Type B pancreatic cell (in vitro differentiated cells): ENCODE results near the gene EXOC7. TPM values are rescaled to one million over a fixed set of nuclear protein-coding genes. Genes with fewer than 3 reads are reported as not detected.
A peak's percentile ranks its signal among the peaks of the same experiment; 100 is the strongest.
"Not testable (repeated sequence)": the region's sequence is repeated elsewhere in the genome, so short reads cannot be mapped to it uniquely, and the experiment has no call there.

Experiments
- DNase-seq: peaks from one replicate; pipeline ENCODE4 v3.0.0; 2021; ENCODE audit warnings: mixed read lengths; ENCODE audit not compliant: unreplicated experiment; ENCODE audit errors: extremely low spot score
- H3K27ac Mint-ChIP-seq: 2 replicates; pipeline ENCODE4 v1.8.0; 2021; ENCODE audit warnings: mild to moderate bottlenecking, mixed read lengths
- H3K27me3 Mint-ChIP-seq: 2 replicates; pipeline ENCODE4 v1.8.0; 2021; ENCODE audit warnings: mixed read lengths
- H3K36me3 Mint-ChIP-seq: 2 replicates; pipeline ENCODE4 v1.8.0; 2021; ENCODE audit warnings: mixed read lengths
- H3K4me1 Mint-ChIP-seq: one replicate; pipeline ENCODE4 v1.8.0; 2021; ENCODE audit warnings: mixed read lengths; ENCODE audit not compliant: unreplicated experiment
- H3K4me3 Mint-ChIP-seq: 2 replicates; pipeline ENCODE4 v1.8.0; 2021; ENCODE audit warnings: mild to moderate bottlenecking, mixed read lengths
- H3K9me3 Mint-ChIP-seq: 2 replicates; pipeline ENCODE4 v1.8.0; 2021; ENCODE audit warnings: mixed read lengths
- total RNA-seq: library from RNA; stranded (reverse); gene quantifications from 2 replicates; pipeline ENCODE4 v1.2.1, GENCODE V29; 2021; ENCODE audit warnings: low replicate concordance
- TF ChIP-seq, protein P1 (sequence below): fragments of 200-600 bp; sonication (generic); conservative IDR thresholded peaks from 2 replicates; pipeline ENCODE4 v1.5.0; 2021; ENCODE audit warnings: antibody characterized with exemption, mild to moderate bottlenecking

EXOC7 gene
- total RNA-seq, 1 donor from 2014 or later, result 201 TPM

DNA sequence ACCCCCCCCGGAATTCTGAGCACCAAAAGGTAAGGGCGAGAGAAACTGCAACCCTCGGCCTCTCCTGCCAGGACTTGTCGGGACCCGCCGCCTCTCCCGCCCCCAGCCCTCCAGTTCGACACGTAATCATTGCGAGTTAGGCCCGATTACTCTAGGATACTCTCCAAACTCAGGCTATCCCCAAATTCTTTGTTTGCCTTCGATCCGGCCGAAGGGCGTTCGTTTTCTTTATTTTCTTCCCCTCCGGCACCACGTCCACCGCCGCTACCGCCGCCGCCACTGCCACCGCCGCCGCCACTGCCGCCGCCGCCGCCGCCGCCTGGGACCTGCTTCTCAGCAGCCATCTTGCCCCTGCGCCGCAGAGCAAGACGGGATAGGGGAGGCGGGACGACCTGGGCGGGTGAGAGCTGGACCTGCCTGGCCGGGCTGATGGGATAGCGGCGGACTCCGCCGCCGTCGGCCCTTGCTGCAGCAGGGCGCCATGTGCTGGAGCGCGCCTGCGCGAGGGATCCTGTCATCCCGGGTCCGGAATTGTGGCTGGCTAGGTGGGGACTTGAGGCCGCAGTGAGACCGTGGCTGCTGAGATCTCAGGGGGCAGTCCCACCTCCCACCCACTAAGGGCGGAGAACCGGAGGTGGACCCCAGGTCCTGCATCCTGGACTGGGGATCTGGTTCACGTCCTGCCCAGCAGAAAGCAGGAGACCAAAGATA is 31.3 kb downstream of the EXOC7 start, which contains the start of gene SRP68:
TSS of gene SRP68 (minus strand) at position 370 of the 711 bp plus-strand sequence. CDS start at position 344, 26 bp downstream.
- Mint-ChIP-seq H3K27me3 (peaks cover 37% of the 10 kb centered on the region), H3K27ac (peak within 1 kb of the TSS; percentile 81), H3K36me3 (peaks cover under 1% of the 10 kb centered on the region), H3K4me1 (peaks cover 20% of the 10 kb centered on the region), H3K9me3 (no peaks in the 10 kb centered on the region), H3K4me3 (peak within 1 kb of the TSS; percentile 97)
- TF ChIP-seq, protein P1, sequence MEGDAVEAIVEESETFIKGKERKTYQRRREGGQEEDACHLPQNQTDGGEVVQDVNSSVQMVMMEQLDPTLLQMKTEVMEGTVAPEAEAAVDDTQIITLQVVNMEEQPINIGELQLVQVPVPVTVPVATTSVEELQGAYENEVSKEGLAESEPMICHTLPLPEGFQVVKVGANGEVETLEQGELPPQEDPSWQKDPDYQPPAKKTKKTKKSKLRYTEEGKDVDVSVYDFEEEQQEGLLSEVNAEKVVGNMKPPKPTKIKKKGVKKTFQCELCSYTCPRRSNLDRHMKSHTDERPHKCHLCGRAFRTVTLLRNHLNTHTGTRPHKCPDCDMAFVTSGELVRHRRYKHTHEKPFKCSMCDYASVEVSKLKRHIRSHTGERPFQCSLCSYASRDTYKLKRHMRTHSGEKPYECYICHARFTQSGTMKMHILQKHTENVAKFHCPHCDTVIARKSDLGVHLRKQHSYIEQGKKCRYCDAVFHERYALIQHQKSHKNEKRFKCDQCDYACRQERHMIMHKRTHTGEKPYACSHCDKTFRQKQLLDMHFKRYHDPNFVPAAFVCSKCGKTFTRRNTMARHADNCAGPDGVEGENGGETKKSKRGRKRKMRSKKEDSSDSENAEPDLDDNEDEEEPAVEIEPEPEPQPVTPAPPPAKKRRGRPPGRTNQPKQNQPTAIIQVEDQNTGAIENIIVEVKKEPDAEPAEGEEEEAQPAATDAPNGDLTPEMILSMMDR, result no peak
- DNase-seq, result peak; percentile 93

DNA sequence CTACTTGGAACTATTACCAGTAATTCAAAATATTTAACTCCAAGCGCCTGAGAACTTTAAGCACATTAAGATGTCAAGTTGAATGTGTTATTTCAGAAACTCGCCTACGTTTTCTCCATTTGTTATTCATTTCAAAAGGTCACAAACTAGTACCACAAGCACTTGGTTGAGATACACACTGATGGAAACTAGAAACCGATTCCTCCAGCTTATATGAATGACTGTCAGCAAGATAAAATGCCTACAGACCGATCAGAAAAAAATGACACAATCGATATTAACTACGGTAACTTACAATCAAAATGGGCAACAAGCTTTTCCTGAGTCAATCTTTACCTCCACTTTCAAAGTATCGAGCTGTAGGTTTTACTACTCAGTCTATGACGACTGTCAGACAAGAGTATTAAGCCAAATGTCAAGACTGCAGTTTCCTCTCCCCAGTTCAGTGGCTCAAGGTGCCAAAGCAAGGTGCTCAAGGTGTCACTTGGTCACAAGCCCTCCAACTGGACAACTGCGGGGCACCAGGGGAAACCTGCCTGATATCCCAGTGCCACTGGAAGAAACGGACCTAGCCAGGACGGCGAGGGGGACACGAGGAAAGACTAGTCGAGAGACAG is 31.9 kb downstream of the EXOC7 start:
- Mint-ChIP-seq H3K4me1 (peaks cover 20% of the 10 kb centered on the region), H3K27me3 (peaks cover 31% of the 10 kb centered on the region), H3K36me3 (peaks cover 4% of the 10 kb centered on the region), H3K27ac (peak overlapping the region; percentile 81), H3K4me3 (peak overlapping the region; percentile 97), H3K9me3 (no peaks in the 10 kb centered on the region)
- TF ChIP-seq, protein P1, result no peak
- no peak for DNase-seq

DNA sequence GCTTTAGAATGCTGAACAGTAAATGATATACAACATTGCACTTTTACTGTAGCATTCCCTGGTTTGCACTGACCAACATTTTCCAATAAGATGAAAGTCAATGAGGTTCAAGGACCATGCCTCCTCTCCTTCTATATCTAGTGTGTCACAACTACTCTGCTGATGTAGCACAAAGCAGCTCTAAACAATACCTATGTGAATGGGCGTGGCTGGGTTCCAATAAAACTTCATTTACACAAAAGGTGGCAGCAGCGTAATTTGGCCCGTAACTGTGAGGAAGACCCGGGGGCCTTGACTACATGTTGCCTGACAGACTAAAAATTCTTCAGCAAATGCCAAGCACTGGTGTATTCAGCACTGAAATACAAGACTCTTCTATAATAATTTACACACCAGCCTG is 37.8 kb downstream of the EXOC7 start:
- peaks cover 2% of the 10 kb centered on the region for H3K4me1 Mint-ChIP-seq
- TF ChIP-seq, protein P1, result no peak
- peaks cover 27% of the 10 kb centered on the region for H3K36me3 Mint-ChIP-seq
- H3K27me3 Mint-ChIP-seq, result no peaks in the 10 kb centered on the region
- H3K4me3 Mint-ChIP-seq, result no peak overlapping the region
- no peak for DNase-seq
- H3K27ac Mint-ChIP-seq, result peak overlapping the region; percentile 18
- H3K9me3 Mint-ChIP-seq, result no peaks in the 10 kb centered on the region

DNA sequence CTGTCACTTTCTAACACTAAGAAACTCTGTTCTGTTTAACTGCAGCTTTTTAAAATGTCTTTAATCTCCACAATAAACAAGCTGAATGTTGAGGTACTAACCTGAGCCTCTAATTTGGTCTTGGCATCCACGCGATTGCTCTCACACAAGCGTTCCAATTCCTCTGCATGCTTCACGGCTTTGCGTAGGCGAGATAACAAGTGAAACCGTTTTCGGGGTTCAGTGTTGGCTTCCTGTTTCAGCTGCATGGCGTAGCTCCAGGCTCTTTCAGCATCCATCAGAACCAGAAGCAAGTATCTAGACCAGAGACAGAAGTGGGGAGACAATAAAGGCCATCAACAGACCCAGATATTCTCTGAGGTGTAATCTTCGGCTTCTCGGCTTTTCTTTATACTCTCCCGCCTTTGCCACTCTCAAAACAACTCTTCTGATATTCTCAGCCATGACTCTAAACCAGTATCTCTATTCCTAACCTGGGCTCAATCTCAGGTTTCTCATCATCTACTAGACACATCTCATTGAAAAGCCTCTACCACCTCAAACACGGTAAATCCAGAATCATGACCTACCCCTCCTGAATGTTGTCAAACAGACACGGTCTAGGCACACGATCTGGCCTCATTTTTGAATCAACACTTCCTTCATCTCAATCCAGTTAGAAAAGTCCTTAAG is 39.6 kb downstream of the EXOC7 start:
- Mint-ChIP-seq H3K27ac (no peak overlapping the region), H3K9me3 (no peaks in the 10 kb centered on the region), H3K36me3 (peaks cover 31% of the 10 kb centered on the region), H3K4me1 (no peaks in the 10 kb centered on the region), H3K27me3 (no peaks in the 10 kb centered on the region), H3K4me3 (no peak overlapping the region)
- TF ChIP-seq, protein P1, result no peak
- DNase-seq, result no peak

DNA sequence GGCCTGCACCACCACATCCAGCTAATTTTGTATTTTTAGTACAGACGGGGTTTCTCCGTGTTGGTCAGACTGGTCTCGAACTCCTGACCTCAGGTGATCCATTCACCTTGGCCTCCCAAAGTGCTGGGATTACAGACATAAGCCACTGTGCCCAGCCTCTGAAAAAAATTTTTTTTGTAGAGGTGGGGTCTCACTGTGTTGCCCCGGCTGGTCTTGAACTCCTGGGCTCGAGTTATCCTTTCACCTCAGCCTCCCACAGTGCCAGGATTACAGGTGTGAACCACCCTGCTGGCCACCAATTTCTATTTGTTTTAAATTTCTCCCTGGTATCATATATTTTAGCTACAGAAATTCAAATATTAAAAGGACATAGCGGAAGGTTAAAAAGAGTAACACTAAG is 45.3 kb downstream of the EXOC7 start:
- H3K36me3 Mint-ChIP-seq, result peaks cover 33% of the 10 kb centered on the region
- H3K4me1 Mint-ChIP-seq, H3K9me3 Mint-ChIP-seq, H3K4me3 Mint-ChIP-seq, H3K27me3 Mint-ChIP-seq, H3K27ac Mint-ChIP-seq, DNase-seq: not testable (repeated sequence)

DNA sequence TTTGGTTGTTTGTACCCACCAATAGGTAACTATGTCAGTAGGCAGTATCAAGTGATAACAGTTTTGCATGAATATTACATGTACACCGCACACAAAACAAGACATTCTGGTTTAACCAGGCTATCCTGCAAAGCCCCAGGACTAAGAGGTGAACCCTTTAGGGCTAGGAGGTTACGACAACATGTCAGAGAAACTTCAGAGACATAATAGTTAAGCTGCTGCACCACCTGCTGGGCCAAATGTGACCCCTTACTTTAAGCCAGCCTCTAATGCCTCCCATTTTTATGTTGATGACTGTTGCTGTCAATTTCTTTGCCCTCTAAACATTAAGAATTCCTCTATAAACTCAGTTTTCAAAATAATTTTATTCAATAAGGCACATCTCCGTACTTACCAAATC is 46.7 kb downstream of the EXOC7 start:
- peaks cover 33% of the 10 kb centered on the region for H3K36me3 Mint-ChIP-seq
- peak overlapping the region; percentile 63 for H3K4me3 Mint-ChIP-seq
- peak overlapping the region; percentile 83 for H3K27ac Mint-ChIP-seq
- TF ChIP-seq, protein P1, result no peak
- no peak for DNase-seq
- no peaks in the 10 kb centered on the region for H3K27me3 Mint-ChIP-seq
- H3K4me1 Mint-ChIP-seq, result peaks cover 4% of the 10 kb centered on the region
- H3K9me3 Mint-ChIP-seq, result no peaks in the 10 kb centered on the region
